Transverse colon (tissue), 4 donors: ENCODE data around the gene GATA2.

Source experiments
- POLR2AphosphoS5 ChIP-seq, 3 donors: sonication (generic); formaldehyde crosslinking; IDR thresholded peaks; one replicate each; pipeline ENCODE4 v1.6.1; 2016; ENCODE audit warnings: antibody characterized with exemption in 3 of 3
- TF ChIP-seq, protein P1 (sequence below), 5 experiments: fragments of 200-600 bp in 3 of 5; fragments of 450-650 bp in 2 of 5; sonication (generic) in 3 of 5; IDR thresholded peaks; 1 replicate in 2 of 5; 2 replicates in 3 of 5; pipeline ENCODE4 v1.5.1; 2016 to 2017; ENCODE audit warnings: antibody characterized with exemption in 5 of 5, inconsistent platforms in 3 of 5, mild to moderate bottlenecking in 2 of 5, moderate library complexity in 1 of 5

DNA sequence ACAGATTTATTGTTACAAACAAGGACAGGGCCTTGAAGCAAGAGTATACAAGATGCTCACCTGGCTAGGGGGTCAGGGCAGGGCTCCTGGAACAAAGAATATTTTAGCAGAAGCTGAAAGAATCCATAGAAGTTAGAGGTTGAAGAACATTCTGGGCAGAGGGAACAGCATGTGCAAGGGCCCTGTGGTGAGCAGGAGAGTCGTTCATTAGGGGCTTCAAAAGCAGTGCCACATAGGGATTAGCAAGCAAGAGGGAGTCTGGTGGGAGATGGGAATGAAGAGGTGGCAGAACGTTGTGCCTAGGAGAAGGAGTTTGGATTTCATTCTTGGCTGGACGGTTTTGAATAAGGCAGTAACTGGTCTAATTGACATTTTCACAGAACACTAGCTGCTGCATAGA lies 49.2 kb downstream of the GATA2 start:
- TF ChIP-seq, protein P1, sequence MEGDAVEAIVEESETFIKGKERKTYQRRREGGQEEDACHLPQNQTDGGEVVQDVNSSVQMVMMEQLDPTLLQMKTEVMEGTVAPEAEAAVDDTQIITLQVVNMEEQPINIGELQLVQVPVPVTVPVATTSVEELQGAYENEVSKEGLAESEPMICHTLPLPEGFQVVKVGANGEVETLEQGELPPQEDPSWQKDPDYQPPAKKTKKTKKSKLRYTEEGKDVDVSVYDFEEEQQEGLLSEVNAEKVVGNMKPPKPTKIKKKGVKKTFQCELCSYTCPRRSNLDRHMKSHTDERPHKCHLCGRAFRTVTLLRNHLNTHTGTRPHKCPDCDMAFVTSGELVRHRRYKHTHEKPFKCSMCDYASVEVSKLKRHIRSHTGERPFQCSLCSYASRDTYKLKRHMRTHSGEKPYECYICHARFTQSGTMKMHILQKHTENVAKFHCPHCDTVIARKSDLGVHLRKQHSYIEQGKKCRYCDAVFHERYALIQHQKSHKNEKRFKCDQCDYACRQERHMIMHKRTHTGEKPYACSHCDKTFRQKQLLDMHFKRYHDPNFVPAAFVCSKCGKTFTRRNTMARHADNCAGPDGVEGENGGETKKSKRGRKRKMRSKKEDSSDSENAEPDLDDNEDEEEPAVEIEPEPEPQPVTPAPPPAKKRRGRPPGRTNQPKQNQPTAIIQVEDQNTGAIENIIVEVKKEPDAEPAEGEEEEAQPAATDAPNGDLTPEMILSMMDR (IDR thresholded peaks at IDR 0.05): no peak
- no peak for TF ChIP-seq POLR2AphosphoS5 (IDR thresholded peaks at IDR 0.05)
